ENCODE data around the gene DENND10.

The DENND10 gene

GRCh38 chr10:119183664-119184412 is 79.9 kb downstream of the DENND10 start:
- Histone ChIP-seq H3K4me2 (ENCODE audit: low read length) (no peak overlapping the region), H3K27me3 (ENCODE audit: control insufficient read depth, insufficient read depth, low read length) (no peaks in the 10 kb centered on the region)

More at GRCh38 chr10:119183664-119184412, 79.9 kb downstream of the DENND10 start:
- Histone ChIP-seq H3K79me2 (no peaks in the 10 kb centered on the region), H3K36me3 (ENCODE audit: control insufficient read depth, insufficient read depth, low read length) (no peaks in the 10 kb centered on the region), H3K9me3 (ENCODE audit: control insufficient read depth, low read length) (no peaks in the 10 kb centered on the region), H3K27ac (no peak overlapping the region), H2AFZ (no peak overlapping the region), H3K9ac (no peak overlapping the region), H3K4me3 (ENCODE audit: low read depth, low read length) (no peak overlapping the region), H3K4me1 (no peaks in the 10 kb centered on the region)
- no peak for TF ChIP-seq CTCF (IDR thresholded peaks at IDR 0.05)
